Panc1 (cell line): ENCODE measurements around the gene CISD3. TPM values are rescaled to one million over a fixed set of nuclear protein-coding genes. Genes with fewer than 3 reads are reported as not detected.

Source experiments
- ATAC-seq: fragments of 200-7000 bp; cut with Tn5 transposase; 2 replicates; pipeline ENCODE4 v1.9.1; 2020; ENCODE audit warnings: mild to moderate bottlenecking, moderate library complexity
- BruUV-seq: library from RNA; stranded (reverse); fragments of 400-500 nt; replicated peaks from 2 replicates; lab custom pipeline; 2021; lab: Mats Ljungman, UMichigan
- CTCF ChIA-PET: fragments of 300-600 bp; sonication (Branson Sonifier 250); formaldehyde crosslinking; loops from one replicate; lab custom pipeline; 2022; ENCODE audit warnings: antibody characterized with exemption; lab: Charles Lee
- POLR2A ChIA-PET: fragments of 300-600 bp; sonication (Branson Sonifier 250); formaldehyde crosslinking; loops from one replicate; lab custom pipeline; 2022; ENCODE audit warnings: antibody characterized with exemption; lab: Charles Lee
- DNase-seq: peaks from one replicate; pipeline ENCODE4 v3.0.0-alpha.2; 2010; ENCODE audit warnings: low read depth, low spot score
- H3K27ac ChIP-seq: 2 replicates; pipeline ENCODE4 v1.5.1; 2011; ENCODE audit warnings: mild to moderate bottlenecking, low read length, inconsistent platforms
- H3K27me3 ChIP-seq: fragments of 200-500 bp; sonication (Bioruptor generic); 2 replicates; pipeline ENCODE4 v1.6.0; 2014; ENCODE audit warnings: low read length, inconsistent platforms; ENCODE audit not compliant: control insufficient read depth, insufficient read depth
- H3K36me3 ChIP-seq: fragments of 200-500 bp; sonication (Bioruptor generic); 2 replicates; pipeline ENCODE4 v1.5.1; 2014; ENCODE audit warnings: inconsistent platforms, mild to moderate bottlenecking, low read length, moderate library complexity; ENCODE audit not compliant: control insufficient read depth, insufficient read depth
- H3K4me1 ChIP-seq: 2 replicates; pipeline ENCODE4 v1.5.1; 2011; ENCODE audit warnings: inconsistent platforms, mild to moderate bottlenecking, low read length, moderate library complexity; ENCODE audit not compliant: control insufficient read depth, insufficient read depth
- H3K4me3 ChIP-seq, 2 experiments: 2 replicates each; pipeline ENCODE4 v1.5.1; 2011 to 2012; ENCODE audit warnings: low read depth in 2 of 2, low read length in 2 of 2, mild to moderate bottlenecking in 2 of 2, inconsistent platforms in 1 of 2, moderate library complexity in 1 of 2
- H3K9me3 ChIP-seq: fragments of 200-500 bp; sonication (Bioruptor generic); 2 replicates; pipeline ENCODE4 v1.5.1; 2014; ENCODE audit warnings: low read depth, mild to moderate bottlenecking, inconsistent platforms, low read length, moderate library complexity; ENCODE audit not compliant: control insufficient read depth, insufficient read depth
- POLR2AphosphoS5 ChIP-seq: IDR thresholded peaks from 2 replicates; pipeline ENCODE4 v1.6.1; 2012; ENCODE audit warnings: mild to moderate bottlenecking, low read depth, low read length, moderate library complexity
- REST ChIP-seq, 2 experiments: IDR thresholded peaks; 2 replicates each; pipeline ENCODE4 v1.6.1; 2011 to 2012; ENCODE audit warnings: low read depth in 2 of 2, control low read depth in 1 of 2, low read length in 1 of 2, mild to moderate bottlenecking in 1 of 2, moderate library complexity in 1 of 2; ENCODE audit not compliant: insufficient read depth in 1 of 2
- SIN3A ChIP-seq: IDR thresholded peaks from 2 replicates; pipeline ENCODE4 v1.6.1; 2012; ENCODE audit warnings: low read depth, mild to moderate bottlenecking, low read length, moderate library complexity, borderline replicate concordance; ENCODE audit not compliant: insufficient read depth
- TCF7L2 ChIP-seq: IDR thresholded peaks from 2 replicates; pipeline ENCODE4 v1.6.1; 2011; ENCODE audit warnings: mild to moderate bottlenecking, low read depth, low read length, inconsistent platforms
- in situ Hi-C: cut with HindIII; loops from 2 replicates; pipeline ENCODE4 v1.10.0; 2016; ENCODE audit warnings: low sequenced_read_pairs, low pct_unique_long_range_greater_than_20kb
- intact Hi-C: fragments of 100-400 bp; cut with micrococcal nuclease; formaldehyde crosslinking; loops from one replicate; pipeline ENCODE4 v1.10.0; 2022; ENCODE audit not compliant: unreplicated experiment
- total RNA-seq: library from RNA; stranded (reverse); gene quantifications from one replicate; pipeline ENCODE4 v1.2.1, GENCODE V29; 2021; ENCODE audit not compliant: unreplicated experiment
- TF ChIP-seq, protein P1 (sequence below): fragments of 450-650 bp; IDR thresholded peaks from 2 replicates; pipeline ENCODE4 v1.5.1; 2017; ENCODE audit warnings: mild to moderate bottlenecking

Gene CISD3
- total RNA-seq, 1 experiment from 2014 or later: 45.0 TPM

GRCh38 chr17:38729368-38729885 is 714 bp upstream of the CISD3 start:
- POLR2A ChIA-PET: no interaction called here
- intact Hi-C loops (no loop called here), in situ Hi-C loops (no loop called here)
- Histone ChIP-seq H3K27me3 (no peaks in the 10 kb centered on the region), H3K4me3 (peak overlapping the region; percentile 47 to 55), H3K27ac (peak overlapping the region; percentile 78), H3K36me3 (no peaks in the 10 kb centered on the region; the same call in 1 of the 2 replicates), H3K4me1 (peaks cover 26% of the 10 kb centered on the region), H3K9me3 (no peaks in the 10 kb centered on the region)
- CTCF ChIA-PET: no interaction called here
- no TSS peak for BruUV-seq
- TF ChIP-seq TCF7L2 (no peak), REST (IDR thresholded peaks at IDR 0.05; ENCODE audit: insufficient read depth in 1 of 2, low read depth in 2 of 2, low read length in 1 of 2) (no peak)
- ATAC-seq (no peak), DNase-seq (no peak)

DNA sequence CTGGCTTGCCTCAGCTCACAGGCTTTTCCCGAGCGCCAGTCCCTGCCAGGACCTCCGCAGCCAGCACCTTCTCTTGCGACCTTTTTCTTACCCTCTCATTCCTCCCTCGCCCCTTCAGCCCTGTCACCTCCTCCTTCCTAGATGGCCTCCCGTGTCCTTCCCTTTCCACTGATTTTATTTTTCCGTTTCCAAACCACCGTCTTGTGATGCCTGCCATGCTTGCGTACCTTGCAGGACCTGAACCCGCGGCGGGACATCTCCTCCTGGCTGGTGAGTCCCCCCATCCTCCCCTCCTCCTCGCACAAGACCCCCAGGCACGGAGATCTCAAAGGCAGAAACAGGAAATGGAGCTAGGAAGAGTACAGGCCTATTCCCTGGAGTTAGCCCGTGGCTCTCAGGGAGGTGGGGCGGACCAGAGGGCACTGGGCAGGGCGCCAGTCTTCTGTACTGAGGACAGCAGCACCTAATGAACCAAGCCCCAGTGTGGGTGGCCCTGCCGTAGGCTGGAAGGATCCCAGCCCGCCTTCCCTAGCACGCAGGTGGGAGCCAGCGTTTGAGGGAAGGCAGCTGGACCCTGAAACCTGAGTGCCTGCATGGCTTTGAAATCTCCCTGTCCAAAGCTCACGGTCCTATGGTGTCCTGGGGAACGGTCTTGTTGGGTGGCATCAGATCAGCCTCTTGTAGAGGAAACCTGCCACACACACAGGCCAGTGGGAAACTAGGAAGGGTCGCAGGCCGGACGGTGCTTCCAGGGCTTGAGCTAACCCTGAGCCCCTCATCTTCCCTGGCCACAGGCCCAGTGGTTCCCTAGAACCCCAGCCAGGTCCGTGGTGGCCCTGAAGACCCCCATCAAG is 612 bp downstream of the CISD3 start:
- ChIA-PET POLR2A (no interaction called here), CTCF (interaction anchor here (1.0 kb wide), 1 partner anchor 67 kb away, joined by 4 read pairs; no protein-coding TSS in a partner anchor)
- intact Hi-C loops: loop anchor here (5.0 kb wide), 1 partner anchor 53 kb away; no protein-coding TSS in a partner anchor
- Histone ChIP-seq H3K4me3 (peak overlapping the region; percentile 69 to 83), H3K9me3 (no peaks in the 10 kb centered on the region), H3K27me3 (no peaks in the 10 kb centered on the region), H3K27ac (peak overlapping the region; percentile 90), H3K4me1 (peaks cover 39% of the 10 kb centered on the region), H3K36me3 (no peaks in the 10 kb centered on the region; the same call in 1 of the 2 replicates)
- in situ Hi-C loops: no loop called here
- ATAC-seq (peak; percentile 36), DNase-seq (no peak)
- TF ChIP-seq SIN3A: no peak
- TF ChIP-seq, protein P1, sequence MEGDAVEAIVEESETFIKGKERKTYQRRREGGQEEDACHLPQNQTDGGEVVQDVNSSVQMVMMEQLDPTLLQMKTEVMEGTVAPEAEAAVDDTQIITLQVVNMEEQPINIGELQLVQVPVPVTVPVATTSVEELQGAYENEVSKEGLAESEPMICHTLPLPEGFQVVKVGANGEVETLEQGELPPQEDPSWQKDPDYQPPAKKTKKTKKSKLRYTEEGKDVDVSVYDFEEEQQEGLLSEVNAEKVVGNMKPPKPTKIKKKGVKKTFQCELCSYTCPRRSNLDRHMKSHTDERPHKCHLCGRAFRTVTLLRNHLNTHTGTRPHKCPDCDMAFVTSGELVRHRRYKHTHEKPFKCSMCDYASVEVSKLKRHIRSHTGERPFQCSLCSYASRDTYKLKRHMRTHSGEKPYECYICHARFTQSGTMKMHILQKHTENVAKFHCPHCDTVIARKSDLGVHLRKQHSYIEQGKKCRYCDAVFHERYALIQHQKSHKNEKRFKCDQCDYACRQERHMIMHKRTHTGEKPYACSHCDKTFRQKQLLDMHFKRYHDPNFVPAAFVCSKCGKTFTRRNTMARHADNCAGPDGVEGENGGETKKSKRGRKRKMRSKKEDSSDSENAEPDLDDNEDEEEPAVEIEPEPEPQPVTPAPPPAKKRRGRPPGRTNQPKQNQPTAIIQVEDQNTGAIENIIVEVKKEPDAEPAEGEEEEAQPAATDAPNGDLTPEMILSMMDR: no peak
- no peak; the same call in 1 of the 2 replicates for TF ChIP-seq POLR2AphosphoS5
- no peak for TF ChIP-seq REST (IDR thresholded peaks at IDR 0.05; ENCODE audit: insufficient read depth in 1 of 2, low read depth in 2 of 2, low read length in 1 of 2)
- no peak for TF ChIP-seq TCF7L2
- BruUV-seq: no TSS peak
